ENCODE data around the gene ADAM10.

DNA sequence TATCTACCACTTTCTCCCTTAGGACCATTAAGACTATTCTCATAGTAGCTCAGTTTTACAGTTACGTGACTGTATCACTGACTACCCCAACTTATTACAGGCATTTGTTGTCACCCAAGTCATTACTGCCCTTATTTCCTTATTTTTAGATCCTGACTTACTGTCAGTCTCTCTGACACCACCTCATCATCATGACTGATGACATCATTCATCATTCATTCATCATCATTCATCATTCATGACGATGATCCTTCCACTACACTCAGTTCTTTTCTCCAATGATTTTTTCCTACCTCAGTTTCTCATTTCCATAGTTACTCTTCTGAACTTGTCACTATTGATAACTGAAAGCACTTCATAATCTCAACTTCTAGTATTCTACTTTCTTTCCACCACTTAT is 83.8 kb downstream of the ADAM10 start:
- TF ChIP-seq CTCF (IDR thresholded peaks at IDR 0.05 in 4 of 5, conservative IDR thresholded peaks at IDR 0.05 in 1 of 5): no peak
- no peak for TF ChIP-seq POLR2A (IDR thresholded peaks at IDR 0.05)
